CD4-positive, alpha-beta T cell treated with Interleukin-10 for 1 hour (primary cell): Measurements from ENCODE around the gene WNK1.
"Not testable (repeated sequence)": the region's sequence is repeated elsewhere in the genome, so short reads cannot be mapped to it uniquely, and the experiment has no call there.

Experiments used
- DNase-seq: peaks from one replicate; pipeline ENCODE4 v3.0.0-alpha.2; 2020

WNK1 gene

DNA sequence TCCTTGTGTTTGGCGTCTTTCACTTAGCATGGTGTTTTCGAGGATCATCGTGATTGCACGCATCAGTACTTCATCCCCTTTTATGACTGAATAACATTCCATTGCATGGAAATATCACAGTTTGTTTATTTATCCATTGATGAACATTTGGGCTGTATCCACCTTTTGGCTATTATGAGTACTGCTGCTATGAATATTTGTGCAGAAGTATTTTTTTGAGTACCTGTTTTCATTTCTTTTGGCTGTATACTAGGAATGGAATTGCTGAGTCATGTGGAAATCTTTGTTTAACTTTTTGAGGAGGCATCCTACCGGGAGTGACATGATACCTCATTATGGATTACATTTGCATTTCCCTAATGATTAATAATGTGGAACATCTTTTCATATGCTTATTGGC is 66.4 kb downstream of the WNK1 start:
- DNase-seq = no peak

DNA sequence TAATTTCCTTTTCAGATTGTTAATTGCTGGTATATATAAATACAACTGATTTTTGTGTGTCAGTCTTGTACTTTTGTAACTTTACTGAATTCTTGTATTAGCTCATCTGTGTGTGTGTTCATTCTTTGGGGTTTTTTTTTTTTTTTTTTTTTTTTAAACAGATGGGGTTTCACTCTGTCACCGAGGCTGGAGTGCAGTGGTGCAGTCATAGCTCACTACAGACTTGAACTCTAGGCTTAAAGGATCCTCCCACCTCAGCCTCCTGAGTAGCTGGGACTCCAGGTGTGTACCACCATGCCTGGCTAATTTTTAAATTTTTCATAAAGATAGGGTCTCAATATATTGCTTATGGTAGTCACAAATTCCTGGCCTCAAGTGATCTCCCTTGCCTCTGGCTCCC is 68.0 kb downstream of the WNK1 start:
- no peak for DNase-seq

DNA sequence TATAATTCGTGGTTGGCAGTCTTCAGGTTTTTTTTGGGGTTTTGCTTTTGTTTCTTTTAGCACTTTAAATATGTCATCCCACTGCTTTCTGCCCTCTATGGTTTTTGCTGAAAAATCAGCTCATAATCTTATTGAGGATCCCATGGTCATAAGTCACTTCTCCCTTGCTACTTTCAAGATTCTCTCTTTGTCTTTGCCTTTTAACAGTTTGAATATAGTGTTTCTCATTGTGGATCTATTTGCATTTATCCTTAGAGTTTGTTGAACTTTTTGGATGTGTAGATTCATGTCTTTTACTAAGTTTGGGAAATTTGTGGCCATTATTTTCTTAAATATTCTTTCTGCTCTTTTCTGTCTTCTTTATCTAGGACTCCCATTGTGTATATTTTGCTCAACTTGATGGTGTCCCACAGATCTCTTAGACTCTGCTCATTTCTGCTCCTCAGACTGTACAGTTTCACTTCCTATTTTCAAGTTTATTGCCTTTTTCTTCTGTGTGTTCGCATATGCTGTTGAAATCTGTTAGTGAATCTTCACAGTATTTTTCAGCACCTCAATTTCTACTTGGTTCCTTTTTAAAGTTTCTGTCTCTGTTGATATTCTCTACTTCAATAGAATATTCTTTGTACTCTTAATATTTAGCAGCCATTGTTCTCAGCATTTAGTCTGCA is 70.8 kb downstream of the WNK1 start:
- no peak for DNase-seq

DNA sequence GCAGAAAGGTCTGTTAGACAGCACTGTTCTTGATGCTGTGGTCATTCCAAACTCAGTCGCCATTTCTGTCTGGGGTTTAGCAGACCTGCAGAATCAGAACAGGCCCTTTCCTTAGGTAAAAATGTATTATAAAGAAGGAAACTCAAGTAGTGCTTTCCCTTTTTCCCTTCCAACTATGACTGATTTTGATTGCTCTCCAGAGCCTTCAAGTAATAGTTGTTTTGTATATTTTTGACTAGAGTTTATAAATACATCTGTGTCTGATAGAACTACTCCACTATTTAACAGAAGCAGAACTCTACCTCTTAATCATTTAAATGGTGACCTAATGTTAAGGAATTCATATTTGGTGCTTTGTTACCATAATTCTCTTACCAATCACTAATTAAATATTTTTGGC is 74.0 kb downstream of the WNK1 start:
- DNase-seq = no peak

DNA sequence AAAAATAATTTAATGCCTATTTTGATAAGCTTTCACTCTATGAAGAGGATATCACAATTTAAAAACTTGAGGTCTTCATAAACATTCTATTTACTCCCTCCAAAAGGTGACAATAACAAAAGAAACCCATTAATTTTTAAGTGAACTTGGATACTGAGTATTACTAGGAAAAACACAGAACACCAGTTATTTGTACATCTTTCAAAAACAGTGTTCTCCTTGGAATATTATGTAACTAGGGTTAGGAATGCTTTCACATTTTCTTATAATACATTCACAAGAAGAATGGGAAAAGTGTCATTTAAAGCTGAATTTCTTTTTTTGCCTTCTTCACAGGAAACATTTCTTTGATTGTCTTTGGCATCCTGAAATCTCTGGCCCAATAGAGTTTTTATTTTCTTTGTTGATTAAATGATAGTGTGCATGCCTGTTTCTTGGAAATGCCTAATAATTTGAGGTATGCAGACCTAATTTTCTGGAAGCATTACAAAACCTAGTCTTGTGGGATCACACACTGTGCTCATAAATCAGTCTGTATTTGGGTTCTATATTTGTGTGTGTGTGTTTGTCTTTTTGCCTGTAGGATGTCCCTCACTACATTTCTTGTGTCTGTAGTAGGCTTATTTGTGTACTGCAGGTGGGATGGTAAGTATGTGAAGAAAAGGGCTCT is 76.5 kb downstream of the WNK1 start:
- no peak for DNase-seq

DNA sequence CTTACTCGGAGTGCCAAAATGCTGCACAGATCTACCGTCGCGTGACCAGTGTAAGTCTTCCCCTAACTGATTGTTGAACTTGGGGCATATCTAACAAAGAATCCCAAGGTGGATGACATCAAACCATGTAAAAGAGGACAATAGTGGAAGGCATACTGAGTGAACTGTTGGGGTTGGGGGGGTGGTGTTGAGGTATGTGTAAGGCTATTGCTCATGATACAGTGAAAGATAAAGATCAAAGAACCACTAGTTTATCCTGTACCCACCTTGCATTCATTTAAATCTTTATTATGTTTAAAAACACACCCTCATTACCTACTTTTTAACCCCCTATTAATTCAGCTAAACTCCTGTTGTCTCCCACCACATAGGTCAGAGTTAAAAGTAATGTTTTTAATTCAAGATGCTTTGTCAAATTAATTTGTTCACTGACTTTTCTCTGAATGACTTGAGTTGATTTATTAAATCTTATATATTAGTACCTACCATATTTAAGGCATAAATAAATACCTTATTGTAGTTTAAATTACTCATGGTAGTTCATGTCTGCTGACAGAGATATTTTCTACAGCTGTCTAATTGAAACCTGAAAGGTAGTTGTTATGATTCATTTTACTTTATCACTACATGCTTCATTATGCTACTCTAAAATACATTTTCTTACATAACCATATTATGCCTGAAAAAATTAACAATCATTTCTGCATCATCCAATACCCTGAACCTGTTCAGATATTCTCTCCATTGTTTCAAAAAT is 77.9 kb downstream of the WNK1 start:
- DNase-seq = no peak

DNA sequence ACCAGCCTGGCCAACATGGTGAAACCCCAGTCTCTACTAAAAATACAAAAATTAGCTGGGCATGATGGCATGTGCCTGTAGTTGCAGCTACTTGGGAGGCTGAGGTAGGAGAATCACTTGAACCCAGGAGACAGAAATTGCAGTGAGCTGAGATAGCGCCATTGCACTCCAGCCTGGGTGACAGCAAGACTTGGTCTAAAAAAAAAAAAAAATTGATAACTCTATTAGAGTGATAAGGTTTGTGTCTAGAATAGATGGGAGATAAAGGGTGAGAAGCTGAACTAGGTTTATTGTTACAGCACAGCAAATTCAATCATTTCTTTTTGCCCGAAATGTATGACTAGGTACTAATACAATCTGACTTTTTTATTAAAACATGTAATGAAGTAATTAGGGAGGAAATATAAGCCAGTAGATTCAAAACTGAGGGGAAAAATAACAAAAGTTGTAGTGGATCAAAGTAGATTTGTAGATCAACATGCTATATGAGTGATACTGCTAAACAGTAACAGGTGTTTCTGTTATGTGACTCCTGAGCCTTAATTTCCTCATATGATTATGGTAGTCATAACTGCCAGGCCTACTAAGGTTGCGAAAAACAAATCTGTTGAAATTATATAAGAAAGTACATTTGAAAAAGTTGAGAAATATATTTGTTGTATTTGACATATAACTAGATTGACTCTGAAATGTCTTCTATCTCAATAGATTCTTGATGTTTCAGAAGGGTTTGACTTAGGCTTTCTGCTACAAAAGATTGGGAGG is 83.6 kb downstream of the WNK1 start:
- DNase-seq = no peak

DNA sequence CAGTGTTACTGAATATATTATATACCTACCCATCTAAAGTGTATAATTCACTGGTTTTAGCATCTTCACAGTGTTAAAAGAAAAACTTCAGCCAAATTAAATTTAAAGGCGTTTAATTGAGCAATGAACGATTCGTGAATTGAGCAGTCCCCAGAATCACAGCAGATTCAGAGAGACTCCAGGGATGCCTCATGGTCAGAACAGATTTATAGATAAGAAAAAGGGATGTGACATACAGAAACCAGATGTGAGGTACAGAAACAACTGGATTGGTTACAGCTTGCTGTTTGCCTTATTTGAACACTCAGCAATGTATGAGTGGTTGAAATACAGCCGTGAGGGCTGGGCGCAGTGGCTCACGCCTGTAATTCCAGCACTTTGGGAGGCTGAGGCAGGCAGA is 84.6 kb downstream of the WNK1 start:
- no peak for DNase-seq

DNA sequence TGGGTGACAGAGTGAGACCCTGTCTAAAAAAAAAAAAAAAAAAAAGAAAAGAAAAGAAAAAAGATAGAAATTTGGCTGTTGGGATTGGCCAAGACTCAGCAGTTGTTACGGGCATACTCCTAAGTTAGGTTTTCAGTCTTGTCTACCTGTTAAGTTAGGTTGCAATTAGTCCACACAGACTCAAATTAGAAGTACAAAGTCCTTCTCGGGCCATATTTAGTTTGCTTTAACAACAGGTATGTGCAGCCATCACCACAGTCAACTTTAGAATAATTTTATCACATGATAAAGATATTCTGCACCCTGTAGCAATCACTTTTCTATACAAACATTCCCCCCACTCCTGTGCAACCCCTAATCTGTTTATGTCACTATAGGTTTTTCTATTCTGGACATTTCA is 85.2 kb downstream of the WNK1 start:
- no peak for DNase-seq

DNA sequence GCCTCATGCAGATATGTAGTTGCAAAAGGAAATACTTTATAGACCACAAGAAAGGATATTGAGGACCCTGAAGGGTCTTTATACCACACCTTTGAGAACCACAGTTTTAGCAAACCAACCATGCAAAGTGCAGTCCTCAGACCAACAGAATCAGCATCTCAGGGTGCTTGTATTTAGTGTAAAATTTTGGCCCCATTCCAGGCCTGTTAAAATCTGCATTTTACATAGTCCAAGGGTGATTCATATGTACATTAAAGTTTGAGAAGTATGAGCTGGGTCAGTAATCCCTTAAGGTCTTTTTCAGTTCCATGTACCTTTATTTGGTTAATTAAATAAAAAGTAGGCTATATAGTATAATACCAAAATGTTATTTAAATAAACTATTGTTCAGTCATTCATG is 91.2 kb downstream of the WNK1 start:
- no peak for DNase-seq

DNA sequence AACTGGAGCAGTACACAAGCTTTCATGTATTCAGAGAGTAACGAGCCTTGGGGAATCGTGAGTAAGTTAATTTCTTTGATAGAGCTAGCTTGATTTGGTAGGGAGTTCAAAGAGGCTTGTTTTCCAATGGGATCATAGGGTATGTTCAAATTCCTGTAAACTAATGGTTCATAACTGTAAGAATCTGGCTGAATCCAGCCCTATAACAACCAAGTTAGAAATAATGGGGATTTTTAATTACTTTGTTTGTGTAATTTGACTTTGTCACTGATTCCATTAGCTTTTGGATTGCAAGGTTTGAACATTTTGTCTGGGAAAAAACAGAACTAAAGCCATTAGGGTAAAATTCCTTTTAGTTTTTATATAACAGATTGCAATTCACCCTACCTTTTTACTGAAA is 94.0 kb downstream of the WNK1 start:
- no peak for DNase-seq

DNA sequence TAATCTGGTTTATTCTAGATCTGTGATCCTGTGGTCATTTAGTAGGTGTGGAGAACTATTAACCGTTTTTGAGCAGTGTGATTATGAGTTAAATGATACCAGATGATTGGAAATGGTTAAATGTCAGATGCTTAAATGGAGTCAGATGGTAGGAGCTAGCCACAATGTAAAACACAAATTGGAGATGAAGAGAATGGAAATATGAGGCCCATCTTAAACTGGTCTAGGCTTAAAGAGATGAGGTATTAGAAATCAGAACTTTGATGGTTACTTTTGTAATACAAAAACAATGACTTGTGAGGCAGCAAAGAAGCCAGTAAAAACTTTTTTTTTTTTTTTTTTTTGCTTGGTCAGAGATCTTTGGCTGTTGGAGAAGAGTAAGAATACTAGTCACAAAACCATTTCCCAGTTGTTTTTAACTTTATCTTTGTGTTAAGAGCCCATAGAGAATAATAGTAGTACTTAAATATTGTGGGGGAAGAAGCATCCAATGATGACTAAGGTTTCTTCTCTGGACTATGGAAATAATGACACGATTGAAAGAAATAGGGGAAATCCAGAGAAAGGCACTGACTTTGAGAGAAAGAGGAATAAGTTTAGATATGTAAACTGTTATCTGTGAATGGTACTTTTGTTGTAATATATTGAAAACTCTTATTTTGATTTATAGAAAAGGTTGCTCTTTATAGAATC is 95.9 kb downstream of the WNK1 start:
- DNase-seq = no peak

DNA sequence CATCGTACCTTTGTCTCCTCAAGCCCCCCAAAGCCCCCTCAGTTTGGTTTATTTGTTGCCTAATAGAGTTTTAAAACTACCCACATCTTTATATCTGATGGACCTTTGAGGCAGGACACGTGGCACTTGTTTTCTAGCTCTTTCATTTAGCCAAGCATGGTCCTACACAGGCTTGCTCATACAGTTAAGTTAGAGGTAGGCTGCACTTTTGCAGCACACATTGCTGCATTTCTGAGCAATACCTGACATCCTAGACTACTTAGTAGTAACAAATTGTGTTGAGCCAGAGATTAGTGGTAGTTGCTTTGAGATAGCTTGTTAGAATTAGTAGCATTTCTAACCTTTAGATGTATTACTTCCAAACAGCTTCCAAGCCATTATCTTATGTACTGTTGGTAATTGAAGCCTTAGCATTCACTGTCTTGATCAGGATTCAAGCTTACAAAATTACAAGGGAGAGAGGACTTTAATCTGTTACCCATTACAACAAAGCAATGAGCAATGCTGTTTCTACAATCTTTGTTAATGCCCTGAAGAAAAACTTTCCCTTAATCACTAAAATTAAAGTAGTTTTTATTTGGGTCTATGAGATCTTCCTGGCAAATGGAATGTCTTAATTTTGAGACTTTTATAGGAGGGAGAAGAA is 96.6 kb downstream of the WNK1 start:
- no peak for DNase-seq

DNA sequence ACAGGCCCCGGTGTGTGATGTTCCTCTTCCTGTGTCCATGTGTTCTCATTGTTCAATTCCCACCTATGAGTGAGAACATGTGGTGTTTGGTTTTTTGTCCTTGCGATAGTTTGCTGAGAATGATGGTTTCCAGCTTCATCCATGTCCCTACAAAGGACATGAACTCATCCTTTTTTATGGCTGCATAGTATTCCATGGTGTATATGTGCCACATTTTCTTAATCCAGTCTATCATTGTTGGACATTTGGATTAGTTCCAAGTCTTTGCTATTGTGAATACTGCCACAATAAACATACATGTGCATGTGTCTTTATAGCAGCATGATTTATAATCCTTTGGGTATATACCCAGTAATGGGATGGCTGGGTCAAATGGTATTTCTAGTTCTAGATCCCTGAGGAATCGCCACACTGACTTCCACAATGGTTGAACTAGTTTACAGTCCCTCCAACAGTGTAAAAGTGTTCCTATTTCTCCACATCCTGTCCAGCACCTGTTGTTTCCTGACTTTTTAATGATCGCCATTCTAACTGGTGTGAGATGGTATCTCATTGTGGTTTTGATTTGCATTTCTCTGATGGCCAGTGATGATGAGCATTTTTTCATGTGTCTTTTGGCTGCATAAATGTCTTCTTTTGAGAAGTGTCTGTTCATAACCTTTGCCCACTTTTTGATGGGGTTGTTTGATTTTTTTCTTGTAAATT is 97.5 kb downstream of the WNK1 start:
- not testable (repeated sequence) for DNase-seq

DNA sequence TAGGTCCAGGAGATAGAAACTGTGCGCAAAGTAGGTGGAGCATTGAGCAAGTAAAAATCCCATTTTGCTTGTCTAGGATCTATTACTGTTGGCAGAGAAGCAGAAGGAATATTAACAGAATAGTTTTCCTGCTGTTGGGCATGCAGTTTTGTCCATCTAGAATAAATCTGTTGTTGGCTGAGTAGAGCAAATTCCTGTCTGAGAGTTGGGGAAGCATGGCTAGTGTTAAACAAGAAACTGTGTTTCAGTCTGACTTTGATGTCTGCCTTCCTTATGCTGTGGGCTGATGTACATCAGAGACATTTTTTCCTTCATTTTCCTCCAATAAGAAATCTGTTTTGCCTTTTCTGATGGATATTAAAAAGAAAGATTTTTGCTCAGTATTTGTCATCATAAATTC is 99.0 kb downstream of the WNK1 start:
- no peak for DNase-seq

DNA sequence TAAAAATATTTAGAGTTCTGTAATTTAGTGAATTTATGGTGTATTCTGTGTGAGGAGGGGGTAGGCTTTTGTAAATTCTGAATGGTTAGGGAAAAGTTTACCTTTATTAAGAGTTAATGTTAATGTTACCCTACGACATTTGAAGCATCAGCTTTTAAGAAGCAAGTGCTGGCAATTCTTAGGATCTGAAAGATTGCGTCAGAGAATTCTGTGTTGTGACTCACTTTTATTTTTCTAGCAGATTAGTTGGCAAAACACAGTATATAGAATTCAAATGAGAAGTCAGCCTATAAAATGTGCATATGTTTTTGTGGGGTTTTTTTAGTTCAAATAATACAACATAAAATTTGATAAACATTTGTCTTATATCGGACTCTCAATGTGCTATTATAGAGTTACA is 99.5 kb downstream of the WNK1 start:
- no peak for DNase-seq

DNA sequence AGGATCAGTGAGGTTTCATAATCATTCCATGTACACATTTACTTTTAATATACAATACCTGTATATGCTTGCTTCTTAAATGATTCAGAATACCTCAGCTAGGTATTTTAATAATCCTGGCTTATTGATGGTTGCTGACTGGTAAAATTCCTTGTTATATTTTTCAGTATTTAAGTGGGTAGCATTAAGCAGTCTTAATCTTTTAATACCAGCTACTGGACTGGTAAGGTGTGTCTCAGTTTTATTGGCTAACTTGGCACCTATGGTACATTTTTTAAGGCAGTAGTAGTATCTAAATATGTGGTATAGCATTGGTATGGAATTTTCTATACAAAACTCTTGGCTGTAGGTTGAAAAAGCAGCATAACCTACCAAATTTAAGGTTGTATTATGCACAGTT is 100.5 kb downstream of the WNK1 start:
- DNase-seq = no peak

DNA sequence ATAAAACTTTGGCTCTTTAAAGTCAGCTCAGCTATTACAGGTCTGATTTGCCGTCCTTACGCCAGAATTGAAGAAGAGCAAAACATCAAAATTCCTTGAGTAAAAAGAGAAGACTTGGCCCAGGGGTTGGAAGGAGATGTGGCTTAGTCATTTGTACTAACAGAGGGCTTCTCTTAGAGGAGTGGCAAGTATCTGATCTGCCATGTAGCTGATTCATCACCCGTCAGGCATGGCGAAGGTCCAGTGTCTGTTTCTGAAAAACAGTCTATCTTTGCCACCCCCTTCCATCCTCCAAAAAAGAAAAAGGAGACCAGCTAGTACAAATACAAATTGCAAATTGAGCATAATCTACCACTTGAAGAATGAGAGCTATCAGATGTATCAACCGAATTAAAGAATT is 105.2 kb downstream of the WNK1 start:
- no peak for DNase-seq

DNA sequence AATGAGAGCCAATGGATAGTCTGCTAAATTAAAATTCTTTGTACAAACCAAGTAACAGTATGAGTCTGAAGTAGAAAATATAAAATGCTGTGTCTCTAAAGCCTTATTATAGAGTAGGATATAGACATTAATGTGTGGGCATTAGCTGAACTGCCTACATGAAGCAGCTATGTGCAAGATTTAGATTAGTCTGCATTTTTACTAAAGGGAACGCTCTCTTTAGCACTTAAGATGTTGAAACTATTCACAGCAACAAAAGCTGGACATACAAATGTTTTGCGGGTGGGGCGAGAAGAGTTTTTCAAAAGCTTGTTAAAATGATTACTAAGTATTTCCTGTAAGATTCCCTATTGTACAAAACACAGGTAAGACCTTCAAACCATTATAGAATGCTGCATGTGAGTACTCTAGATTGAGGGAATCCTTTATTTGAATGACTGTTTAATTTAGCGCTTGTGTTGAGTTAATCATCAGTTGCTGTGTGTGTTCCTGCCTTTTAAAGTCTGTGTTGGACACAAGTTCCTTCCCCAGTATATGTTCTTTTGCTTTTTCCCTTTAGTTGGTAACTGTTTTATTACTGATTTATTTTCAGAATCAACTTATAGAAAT is 110.0 kb downstream of the WNK1 start:
- DNase-seq = no peak

DNA sequence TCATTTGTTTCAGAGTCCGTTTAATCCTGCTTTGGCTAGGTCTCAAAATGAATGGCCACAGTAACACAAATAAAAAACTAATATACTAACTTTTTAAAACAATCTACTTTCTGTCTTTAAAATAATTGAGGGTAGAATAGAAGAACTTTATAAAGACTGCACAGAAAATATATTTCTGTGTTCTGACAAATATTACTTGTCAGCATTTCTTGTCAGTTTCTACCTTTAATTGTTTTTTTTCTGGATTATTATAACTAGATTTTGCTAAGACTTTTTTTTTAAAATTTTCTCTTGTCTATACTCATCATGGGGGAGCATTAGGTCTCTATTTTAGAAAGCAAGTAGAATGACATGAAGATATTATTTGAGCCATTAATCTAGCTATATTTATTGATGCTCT is 110.9 kb downstream of the WNK1 start:
- DNase-seq = no peak

DNA sequence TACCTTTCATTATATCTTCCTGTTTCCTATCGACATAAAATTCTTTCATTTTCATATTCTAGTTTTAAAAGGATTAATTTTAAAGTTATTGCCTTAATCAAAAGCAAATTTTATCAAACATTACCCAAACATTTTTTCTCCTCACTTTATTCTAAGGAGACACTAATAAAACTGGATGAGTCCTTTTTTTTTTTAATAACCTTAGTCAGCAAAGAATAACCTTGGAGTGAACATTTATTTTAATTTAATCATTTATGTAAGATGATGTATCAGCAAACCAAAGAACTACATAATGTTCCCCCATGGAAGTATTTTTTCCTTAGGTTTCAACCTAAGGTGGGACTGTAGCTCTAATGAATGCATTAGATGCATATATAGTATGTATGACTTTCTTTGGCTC is 113.2 kb downstream of the WNK1 start:
- DNase-seq = no peak
